Measurements from ENCODE around the gene MAF. TPM values are rescaled to one million over a fixed set of nuclear protein-coding genes. Genes with fewer than 3 reads are reported as not detected.

MAF gene
- total and polyA plus RNA-seq, 2 of the 13 experiments (the other 11 are each of a cell fraction or from before 2014, with no cell fraction given): 0.07 to 0.31 TPM

GRCh38 chr16:79642652-79643051 lies 42.1 kb upstream of the MAF start:
- intact Hi-C loops (cut with micrococcal nuclease; ENCODE audit: unreplicated experiment) (no loop called here), in situ Hi-C loops (cut with HindIII; ENCODE audit: extremely low pct_ligation_motif_present, low pct_unique_long_range_greater_than_20kb) (no loop called here)
- BruUV-seq (replicated peaks): no TSS peak
- Histone ChIP-seq H3K36me3 (replicated peaks in 1 of 2; ENCODE audit: control insufficient read depth in 1 of 2, insufficient read depth in 2 of 2, low read length in 2 of 2) (no peaks in the 10 kb centered on the region), H3K9me3 (ENCODE audit: low read length) (no peaks in the 10 kb centered on the region), H3K4me1 (ENCODE audit: insufficient read depth, low read length) (no peaks in the 10 kb centered on the region), H3K79me2 (ENCODE audit: insufficient read depth, low read length) (no peaks in the 10 kb centered on the region), H4K20me1 (ENCODE audit: insufficient read depth, low read length) (no peaks in the 10 kb centered on the region), H3K27ac (ENCODE audit: extremely low read length, insufficient read depth, low read length) (no peak overlapping the region), H3K9ac (ENCODE audit: insufficient read depth, low read depth, low read length) (no peak overlapping the region), H2AFZ (ENCODE audit: low read length) (no peak overlapping the region), H3K4me3 (replicated peaks in 1 of 3; ENCODE audit: insufficient read depth in 1 of 3, low read depth in 2 of 3, low read length in 3 of 3) (no peak overlapping the region), H3K4me2 (ENCODE audit: low read depth, low read length) (no peak overlapping the region), H3K27me3 (ENCODE audit: control insufficient read depth in 1 of 2, insufficient read depth in 2 of 2, low read length in 2 of 2) (no peaks in the 10 kb centered on the region; a peak in 1 of 5 replicates)
- ChIA-PET CTCF (ENCODE audit: low intra/inter-chr PET ratio, low total read pairs) (no interaction called here), POLR2A (no interaction called here)
- no peak for DNase-seq (ENCODE audit: low spot score)
- 41% methylated on average over 4 of the region's 4 CpGs for WGBS (ENCODE audit: low lambda C conversion rate)
- ATAC-seq: no peak
- TF ChIP-seq FOXO4 (CRISPR knock-in tag; conservative IDR thresholded peaks at IDR 0.05): no peak
- no peak for TF ChIP-seq ZSCAN21 (CRISPR knock-in tag; IDR thresholded peaks at IDR 0.05; ENCODE audit: borderline replicate concordance)
- TF ChIP-seq THAP9 (CRISPR knock-in tag; IDR thresholded peaks at IDR 0.05; ENCODE audit: borderline replicate concordance): no peak
- no peak for TF ChIP-seq GTF2F1 (IDR thresholded peaks at IDR 0.05; ENCODE audit: low read length)
- no peak for TF ChIP-seq EZH2 (conservative IDR thresholded peaks at IDR 0.05; ENCODE audit: low read depth, low read length)
- no peak for TF ChIP-seq ZNF614 (CRISPR knock-in tag; IDR thresholded peaks at IDR 0.05; ENCODE audit: borderline replicate concordance)
- TF ChIP-seq RBM39 (IDR thresholded peaks at IDR 0.05; ENCODE audit: low read depth, low read length, poor library complexity, severe bottlenecking): no peak
- no peak for TF ChIP-seq FIP1L1 (IDR thresholded peaks at IDR 0.05; ENCODE audit: borderline replicate concordance, insufficient read depth, low read depth, low read length)
- no peak for TF ChIP-seq SAP130 (CRISPR knock-in tag; IDR thresholded peaks at IDR 0.05; ENCODE audit: low read depth)
- no peak for TF ChIP-seq ZSCAN20 (CRISPR knock-in tag; IDR thresholded peaks at IDR 0.05; ENCODE audit: borderline replicate concordance)
- no peak for TF ChIP-seq EEA1 (CRISPR knock-in tag; IDR thresholded peaks at IDR 0.05; ENCODE audit: borderline replicate concordance)
- no peak for FAIRE-seq
